Fibroblast of peridontal ligament (primary cell): ENCODE data around the gene PIF1.

Experiments used
- DNase-seq: peaks from one replicate; pipeline ENCODE4 v3.0.0-alpha.2; 2010; ENCODE audit errors: extremely low read depth

Gene PIF1

DNA sequence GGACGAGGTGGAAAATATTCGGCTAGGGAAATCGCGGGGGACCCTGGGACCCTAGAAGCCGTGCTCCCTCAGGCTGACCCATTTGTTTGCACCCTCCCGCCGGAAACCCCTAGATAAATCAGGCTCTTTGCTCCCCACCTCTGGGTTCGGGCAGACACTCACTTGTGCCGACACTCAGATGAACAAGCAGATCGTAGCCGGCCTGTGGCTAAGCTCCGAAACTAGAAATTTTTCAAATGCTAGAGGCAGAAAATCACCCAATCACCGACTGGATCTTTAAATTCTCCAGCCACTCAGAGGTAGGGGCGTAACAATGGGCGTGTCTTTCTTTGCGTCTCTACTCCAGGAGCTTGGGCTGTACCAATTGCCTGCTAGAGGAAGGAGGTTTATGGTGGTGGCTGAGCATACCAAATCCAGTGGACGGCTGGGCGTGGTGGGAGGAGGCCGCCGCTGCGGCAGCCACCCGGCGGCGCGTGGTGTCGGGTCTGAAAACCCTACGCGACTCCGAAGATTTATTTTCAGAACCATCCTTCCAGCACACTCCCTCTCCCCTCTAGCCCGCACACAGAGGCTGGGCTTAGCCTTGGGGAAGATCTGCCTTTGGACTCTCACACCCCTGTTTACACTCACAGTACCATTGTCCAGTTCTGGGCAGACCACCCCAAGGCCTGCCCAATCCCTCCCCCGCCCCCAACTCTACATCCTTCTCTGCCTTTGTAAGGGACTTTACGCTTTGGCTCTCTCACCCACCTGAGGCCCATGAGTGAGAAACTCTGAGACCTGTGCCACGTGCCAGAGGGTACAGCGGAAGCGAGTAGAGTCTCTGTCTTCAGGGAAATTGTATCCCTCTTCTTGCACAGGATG lies at the start of gene PIF1:
PIF1 (minus strand) TSS at position 217 of the 864 bp plus-strand sequence. CDS start 1,312 bp downstream, outside the sequence.
- peak; percentile 99 for DNase-seq

DNA sequence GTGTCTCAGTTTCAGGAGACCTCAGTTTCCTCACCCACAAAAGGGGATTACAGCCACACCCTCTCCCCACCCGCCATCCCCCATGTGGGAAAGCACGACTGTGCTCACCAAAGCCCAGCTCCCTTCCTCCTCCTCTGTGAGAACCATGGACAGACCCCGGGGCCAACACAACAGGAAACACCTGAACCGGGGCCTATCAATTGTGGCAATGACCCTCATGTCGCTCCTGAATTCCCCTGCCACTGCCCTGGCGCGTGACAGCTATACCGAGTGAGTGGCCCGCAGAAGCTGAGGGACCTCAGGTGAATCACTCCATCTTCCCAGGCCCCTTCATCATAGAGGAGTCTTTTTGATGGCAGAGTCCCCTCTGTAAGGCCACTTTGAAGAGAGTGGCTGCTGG lies 44.9 kb upstream of the PIF1 start:
- DNase-seq: no peak

GRCh38 chr15:64869501-64869900 lies 44.1 kb upstream of the PIF1 start:
- no peak for DNase-seq

- peak; percentile 94 for DNase-seq
Observed at GRCh38 chr15:64865998-64866520, 40.6 kb upstream of the PIF1 start.

DNA sequence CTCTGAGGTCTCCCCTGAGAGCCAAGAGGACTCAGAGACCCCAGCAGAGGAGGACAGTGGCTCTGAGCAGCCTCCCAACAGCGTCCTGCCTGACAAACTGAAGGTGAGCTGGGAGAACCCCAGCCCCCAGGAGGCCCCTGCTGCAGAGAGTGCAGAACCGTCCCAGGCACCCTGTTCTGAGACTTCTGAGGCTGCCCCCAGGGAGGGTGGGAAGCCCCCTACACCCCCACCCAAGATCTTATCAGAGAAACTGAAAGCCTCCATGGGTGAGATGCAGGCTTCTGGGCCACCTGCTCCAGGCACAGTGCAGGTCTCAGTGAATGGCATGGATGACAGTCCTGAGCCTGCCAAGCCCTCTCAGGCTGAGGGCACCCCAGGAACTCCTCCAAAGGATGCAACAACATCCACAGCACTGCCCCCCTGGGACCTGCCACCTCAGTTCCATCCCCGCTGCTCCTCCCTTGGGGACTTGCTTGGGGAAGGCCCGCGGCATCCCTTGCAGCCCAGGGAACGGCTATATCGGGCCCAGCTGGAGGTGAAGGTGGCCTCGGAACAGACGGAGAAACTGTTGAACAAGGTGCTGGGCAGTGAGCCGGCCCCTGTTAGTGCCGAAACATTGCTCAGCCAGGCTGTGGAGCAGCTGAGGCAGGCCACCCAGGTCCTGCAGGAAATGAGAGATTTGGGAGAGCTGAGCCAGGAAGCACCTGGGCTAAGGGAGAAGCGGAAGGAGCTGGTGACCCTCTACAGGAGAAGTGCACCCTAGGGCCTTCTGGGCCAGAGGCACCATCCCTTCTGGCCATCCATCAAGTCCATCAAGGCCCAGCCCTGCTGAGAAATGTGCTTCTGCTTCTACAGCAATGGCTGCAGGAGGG lies 39.9 kb upstream of the PIF1 start:
- DNase-seq: no peak

GRCh38 chr15:64864068-64864467 lies 38.6 kb upstream of the PIF1 start:
- no peak for DNase-seq

- no peak for DNase-seq
Observed at GRCh38 chr15:64862408-64862807, 37.0 kb upstream of the PIF1 start.

DNA sequence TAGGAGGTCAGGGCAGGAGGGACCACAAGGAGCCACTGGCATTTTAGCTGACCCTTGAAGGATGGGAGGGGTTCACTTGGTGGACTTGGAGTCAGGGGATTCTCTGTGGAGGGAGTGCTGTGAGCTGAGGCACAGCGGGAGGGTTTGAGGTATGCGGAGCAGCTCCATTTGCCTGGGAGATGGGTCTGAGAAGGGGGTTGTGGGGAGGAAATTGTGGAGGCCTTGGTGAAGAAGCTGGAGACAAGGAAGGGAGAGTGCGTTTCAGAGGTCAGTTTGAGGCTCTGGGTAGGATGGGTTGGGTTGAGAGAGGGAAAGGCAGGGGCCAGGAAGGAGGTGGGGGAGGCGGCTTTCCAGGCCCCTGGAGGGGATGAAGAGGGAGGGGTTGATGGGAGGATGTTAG lies 36.5 kb upstream of the PIF1 start:
- no peak for DNase-seq

DNA sequence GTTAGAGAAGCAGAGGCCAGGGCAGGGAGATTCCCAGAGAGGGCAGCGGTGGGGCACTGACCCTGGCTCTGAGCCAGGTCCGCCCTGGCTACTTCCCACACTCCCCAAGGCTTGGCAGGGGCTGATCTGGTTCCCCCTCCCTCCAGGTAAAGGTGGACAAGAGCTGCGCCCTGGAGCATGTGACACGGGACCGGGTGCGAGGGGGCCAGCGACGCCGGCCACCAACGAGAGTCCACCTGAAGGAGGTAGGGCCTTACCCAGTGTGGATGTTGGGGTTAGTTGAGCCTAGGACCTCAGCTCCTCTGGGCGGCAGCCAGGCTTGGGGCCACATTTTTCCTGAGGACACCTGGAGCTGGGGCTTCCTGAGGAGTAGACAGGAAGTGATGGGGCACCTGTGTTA lies 35.9 kb upstream of the PIF1 start:
- DNase-seq: no peak

GRCh38 chr15:64859226-64859625 lies 33.8 kb upstream of the PIF1 start:
- no peak for DNase-seq

GRCh38 chr15:64858021-64858575 lies 32.7 kb upstream of the PIF1 start:
- no peak for DNase-seq

- peak; percentile 69 for DNase-seq
Observed at GRCh38 chr15:64857421-64857820, 32.0 kb upstream of the PIF1 start.

- peak; percentile 83 for DNase-seq
Observed at GRCh38 chr15:64856429-64857145, 31.1 kb upstream of the PIF1 start.

DNA sequence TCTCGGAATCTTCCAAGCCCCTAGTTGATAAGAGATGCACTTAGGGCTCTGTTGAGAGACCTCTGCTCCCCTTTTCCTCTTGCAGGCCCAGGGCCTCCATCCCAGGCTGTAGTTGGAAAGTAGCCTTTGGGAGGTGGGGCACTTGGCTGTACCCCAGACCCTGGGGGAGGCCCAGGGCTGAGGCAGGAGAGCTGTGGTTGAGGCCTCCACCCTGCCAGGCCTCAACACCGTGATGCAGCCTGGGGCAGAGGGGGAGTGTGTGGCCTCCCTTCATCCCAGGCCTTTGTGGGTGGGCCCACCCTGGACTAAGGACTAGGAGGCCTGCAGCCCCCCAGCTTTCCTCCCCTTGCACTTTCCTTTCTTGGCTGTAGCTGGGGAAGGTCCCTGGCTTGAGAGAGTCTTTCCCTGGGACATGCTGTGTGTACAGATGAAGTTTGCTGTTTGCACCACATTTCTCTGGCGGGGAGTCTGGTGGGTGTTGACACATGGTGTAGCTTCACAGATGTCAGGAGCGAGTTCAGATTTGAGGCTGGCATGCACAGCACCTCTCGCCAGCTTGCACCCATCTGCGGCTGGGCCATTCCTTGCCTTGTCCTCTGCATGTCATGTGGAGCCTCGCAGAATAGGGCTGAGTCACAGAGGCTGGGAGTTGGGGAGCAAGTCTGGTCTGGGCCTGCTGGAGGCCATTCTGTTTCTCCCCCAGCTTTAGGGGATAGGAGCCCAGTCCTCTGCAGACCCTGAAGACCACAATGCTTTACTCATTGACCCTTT lies 29.9 kb upstream of the PIF1 start:
- DNase-seq: no peak

DNA sequence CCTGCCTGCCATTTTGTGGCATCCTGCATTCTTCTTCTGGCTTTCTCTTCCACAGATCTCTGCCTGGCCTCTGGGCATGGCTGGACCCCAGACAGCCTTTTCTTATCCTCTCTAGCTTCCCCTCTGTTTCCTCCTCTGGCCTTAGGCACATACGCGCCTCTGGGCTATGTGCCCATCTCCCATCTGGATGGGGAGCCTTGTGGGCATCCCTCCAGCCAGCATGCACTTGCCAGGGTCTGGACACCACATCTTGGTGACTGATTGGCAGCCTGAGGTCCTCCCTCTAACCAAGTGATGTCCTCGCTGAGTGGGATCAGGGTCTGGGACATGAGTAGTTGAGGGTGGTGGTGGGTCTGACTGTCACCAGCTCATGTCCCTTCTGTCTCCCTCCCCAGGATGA lies 29.1 kb upstream of the PIF1 start:
- no peak for DNase-seq

- no peak for DNase-seq
Observed at GRCh38 chr15:64854041-64854440, 28.6 kb upstream of the PIF1 start.

GRCh38 chr15:64851503-64851840 lies 26.0 kb upstream of the PIF1 start:
- DNase-seq: peak; percentile 83

DNA sequence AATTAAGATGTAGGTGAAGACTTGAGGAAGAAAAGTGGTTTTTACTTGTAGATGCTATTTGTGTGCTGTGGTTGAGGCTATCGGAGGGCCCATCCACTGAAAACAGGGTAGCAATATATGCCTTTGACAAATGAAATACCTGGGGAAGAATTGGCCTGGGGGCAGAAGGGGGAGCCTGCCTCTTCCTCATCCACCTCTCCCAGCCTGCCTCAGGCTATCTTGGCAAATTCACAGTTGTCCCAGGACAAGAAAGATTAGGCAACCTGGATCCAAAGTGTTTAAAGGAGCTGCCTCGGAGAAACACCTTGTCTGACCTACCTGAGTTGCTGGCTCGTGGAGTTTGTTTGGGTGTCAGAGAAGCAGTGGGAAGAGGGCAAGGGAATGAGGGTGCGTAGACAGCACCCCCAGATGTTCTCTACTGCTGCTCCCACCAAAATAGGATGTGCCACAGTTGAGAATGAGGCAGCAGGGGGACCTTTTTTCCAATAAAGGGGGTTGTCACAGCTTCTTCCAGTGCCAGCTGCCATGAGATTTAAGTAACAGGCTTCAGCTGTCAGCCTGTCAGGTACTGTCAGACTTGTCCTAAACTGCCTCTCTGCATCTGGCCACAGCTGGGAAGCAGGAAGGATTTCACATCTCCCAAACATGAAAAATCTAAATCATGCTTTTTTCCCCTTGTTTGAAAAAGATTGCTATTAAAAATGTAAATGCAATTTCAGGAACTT lies 25.5 kb upstream of the PIF1 start:
- DNase-seq: no peak

DNA sequence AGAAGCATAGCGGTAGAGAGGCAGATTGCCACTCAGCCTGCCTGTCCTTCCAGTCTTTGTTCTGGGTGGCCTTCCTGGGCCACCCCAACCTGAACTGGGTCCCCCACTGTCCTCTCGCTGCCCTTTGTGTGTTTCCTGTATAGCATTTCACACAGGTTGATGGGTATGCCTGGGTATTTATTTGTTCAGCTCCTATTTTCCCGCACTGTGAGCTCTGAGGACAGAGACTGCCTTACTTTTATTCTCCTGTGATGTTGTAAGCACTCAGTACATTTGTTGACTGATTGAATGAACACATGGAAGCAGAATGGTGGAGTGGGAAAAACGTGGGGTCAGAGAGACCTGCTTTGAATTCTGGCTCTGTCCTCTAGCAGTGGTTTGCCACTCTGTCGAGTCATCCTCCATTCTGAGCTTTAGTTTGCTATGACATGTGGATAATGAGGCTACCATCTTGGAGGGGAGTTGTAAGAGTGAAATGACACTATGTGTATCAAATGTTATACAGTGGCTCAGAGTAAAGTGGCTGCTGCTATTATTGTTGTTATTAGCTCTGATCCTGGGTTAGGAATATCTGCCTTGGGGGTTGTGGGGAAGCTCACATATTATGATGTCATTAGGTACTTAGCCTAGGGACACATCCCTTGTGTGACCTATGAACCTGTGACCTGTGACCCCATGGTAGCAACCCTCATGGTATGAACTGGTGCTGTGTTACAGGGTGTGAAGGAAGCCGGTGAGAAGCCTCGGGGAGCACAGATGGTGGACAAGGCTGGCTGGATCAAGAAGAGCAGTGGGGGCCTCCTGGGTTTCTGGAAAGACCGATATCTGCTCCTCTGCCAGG lies 22.6 kb upstream of the PIF1 start:
- DNase-seq: no peak
